Muscle of back (tissue), 11 donors: ENCODE results near the gene SLC6A1. TPM values are rescaled to one million over a fixed set of nuclear protein-coding genes. Genes with fewer than 3 reads are reported as not detected.

Experiments used
- DNase-seq, 3 donors: peaks; one replicate each; pipeline versions ENCODE4 v3.0.0 to v3.0.0-alpha.2; 2013
- polyA plus RNA-seq, 10 donors: library from polyadenylated mRNA; unstranded; fragments of 120-200 nt; gene quantifications; one replicate each; pipeline ENCODE4 v1.2.1, GENCODE V29; 2013; ENCODE audit not compliant: insufficient read length in 10 of 10

SLC6A1 gene
- polyA plus RNA-seq, 10 donors, result 1.1 to 5.2 (median 2.6) TPM

DNA sequence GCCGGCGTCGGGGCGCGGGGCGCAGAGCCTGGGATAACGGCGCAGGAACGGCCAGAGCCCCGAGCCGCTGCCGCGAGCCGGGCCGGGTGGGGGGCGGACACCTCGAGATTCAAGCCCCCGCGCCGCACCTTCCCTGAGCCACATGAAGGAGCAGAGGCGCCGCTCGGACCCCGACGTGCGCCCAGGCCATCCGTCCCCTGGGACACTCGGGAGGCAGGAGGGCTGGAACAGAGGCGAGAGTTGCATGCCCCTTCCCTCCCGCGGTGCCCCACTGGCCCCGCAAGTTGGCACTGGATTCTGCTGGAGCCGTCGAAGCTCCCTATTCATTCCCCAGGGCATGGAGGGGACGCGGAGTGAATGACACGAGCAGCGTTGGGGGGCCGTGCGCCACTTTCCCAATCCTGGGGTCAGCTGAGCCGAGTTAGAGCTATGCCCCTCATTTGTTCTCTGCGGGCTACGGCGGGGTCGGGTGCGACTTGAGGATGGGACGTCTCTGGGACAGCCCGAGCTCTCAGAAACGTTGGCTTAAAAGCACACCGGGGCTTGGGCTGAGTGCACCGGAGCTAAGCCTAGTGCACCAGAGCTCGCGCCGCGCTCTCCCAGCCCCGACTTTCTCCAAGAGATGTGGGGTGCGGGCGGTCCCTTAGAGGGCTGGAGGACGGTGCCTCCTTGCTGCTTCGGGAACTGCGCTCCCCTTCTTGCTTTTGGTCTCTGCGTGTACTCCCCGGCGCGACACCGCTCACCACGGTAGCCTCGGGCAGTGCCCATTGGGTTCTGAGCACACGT is 588 bp downstream of the SLC6A1 start:
- DNase-seq, result no peak

DNA sequence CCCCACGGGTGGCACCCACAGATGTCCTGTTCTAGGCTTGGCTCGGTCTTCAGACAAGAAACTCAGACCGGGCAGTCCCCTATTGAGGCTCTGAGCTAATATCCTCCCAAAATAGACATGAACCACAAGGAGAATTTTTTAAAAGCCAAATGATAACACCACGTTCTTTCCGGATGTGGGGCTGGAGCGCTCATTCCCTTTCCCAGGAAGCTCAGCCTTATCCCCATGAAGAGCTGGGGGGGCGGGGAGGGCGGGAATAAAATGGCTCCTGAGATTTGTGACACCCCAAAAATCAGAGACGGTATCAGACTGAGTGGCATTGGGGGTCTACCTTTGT is 1.1 kb downstream of the SLC6A1 start:
- no peak for DNase-seq

- no peak for DNase-seq
Observed at GRCh38 chr3:10994306-10994705, 1.8 kb downstream of the SLC6A1 start.

DNA sequence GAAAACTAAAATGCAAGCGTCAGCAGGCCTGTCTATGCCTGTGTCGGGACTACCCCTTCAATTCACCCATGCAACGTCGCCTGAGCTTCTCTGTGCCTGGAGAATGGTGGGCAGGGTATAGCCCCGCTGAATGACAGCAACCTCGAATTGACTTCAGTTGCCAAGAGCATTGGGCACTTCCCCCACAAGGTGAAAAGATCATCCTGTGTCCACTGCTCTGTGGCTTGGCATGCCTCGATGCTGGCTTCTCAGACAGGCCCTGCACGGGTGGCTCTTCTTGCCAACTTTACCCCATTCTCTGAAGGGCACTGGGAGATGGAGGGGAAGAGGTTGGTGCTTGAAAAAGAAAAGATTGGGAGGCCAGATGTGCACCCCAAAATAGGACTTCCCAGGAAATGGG is 3.3 kb downstream of the SLC6A1 start:
- DNase-seq, result no peak

GRCh38 chr3:10996345-10997013 is 3.9 kb downstream of the SLC6A1 start:
- DNase-seq, result no peak

DNA sequence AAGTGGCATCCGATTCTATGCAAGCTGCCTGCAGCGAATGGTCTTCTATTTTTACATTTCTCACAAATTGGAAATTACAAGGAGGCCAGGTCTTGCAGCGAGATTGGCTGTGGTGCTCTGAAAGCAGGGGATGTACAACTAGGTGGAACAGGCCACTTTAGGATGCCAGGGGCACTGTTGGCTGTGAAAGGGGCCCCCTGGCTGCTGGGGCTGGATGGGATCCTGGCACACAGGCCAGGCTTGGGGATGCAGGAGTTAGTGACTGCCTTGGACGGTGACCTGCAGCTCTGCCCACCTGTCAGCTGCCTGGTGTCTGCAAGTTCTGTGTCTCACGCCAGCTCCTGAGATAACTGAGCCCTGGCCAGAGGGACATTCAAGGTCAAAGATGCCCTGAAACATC is 4.6 kb downstream of the SLC6A1 start:
- DNase-seq, result no peak

DNA sequence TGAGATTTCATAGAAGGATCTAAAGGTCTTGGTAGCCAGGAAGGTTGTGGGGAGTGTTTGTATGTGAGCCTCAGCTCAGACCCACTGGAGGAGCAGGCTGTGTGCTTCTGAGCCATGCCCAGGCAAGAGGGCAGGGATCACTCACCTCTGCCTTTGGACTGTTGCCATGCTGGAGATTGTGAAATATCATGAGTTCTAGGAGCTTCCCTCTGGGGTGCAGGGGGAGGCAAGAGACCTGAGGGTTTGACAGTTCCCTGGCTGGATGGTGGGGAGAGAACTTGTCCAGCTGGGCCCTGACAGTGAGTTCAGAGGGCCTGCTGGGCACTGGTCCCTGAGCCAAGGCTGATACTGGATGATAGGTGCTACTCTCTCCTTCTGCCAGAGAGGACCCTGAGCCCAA is 6.0 kb downstream of the SLC6A1 start:
- DNase-seq, result no peak

GRCh38 chr3:10999221-11000107 is 6.9 kb downstream of the SLC6A1 start:
- DNase-seq, result no peak

DNA sequence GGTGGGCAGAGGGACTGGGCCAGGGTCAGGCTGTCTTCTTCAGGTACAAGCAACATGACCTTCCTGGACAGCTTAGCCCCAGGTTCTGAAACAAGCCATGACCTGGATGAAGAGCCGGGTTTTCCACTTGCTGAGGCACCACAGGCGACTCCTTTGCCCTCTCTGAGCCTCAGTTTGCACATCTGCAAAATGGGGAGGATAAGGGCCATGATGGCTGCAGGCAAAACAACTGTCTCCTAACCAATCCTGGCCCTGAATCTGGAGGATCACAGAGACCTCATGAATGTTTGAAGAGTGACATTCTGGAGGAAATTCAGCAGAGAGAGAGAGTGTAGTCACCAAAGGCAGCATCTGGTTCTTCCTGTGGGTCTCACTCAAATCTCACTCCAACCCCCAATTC is 8.0 kb downstream of the SLC6A1 start:
- no peak for DNase-seq

GRCh38 chr3:11001020-11001657 is 8.6 kb downstream of the SLC6A1 start:
- no peak for DNase-seq

GRCh38 chr3:11001658-11002021 is 9.1 kb downstream of the SLC6A1 start:
- no peak for DNase-seq

DNA sequence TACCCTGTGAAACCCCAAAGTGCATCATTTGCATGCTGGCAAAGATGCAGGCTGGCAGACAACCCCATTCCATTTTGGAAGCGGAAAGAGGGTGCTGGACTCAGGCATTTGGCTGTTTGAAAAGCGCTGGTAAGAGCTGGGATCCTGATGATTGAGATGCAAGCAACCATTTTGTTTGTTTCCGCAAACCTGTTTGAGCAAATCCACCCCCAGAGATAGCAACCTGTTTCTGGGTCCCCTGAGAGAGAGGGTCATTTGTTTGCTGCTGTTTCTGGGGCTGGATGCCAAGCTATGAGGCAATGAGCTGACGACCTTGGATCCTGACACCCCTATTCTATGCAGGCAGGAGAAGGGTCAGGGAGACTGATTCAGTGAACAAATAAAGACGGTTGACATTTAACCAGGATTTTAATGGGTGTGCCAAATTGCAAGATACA is 9.8 kb downstream of the SLC6A1 start:
- no peak for DNase-seq

DNA sequence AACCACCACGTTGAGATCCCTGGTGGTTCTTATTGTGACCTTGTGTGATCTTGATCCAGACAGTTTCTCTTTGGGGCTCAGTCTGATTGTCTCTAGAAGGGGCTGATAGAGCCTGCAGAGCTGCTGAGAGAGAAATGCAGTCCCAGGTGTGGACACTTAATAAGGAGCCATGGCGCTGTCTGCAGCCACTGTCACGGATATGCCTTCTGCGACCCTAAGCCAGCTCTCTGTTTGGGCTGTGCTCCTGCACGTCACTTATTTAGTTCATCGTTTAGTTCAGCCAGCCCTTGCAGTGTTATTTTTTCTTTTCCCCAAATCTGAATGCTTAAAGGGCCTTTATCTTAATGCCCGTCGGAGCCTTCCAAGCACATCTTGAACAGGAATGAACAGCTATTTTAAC is 12.0 kb downstream of the SLC6A1 start:
- no peak for DNase-seq

DNA sequence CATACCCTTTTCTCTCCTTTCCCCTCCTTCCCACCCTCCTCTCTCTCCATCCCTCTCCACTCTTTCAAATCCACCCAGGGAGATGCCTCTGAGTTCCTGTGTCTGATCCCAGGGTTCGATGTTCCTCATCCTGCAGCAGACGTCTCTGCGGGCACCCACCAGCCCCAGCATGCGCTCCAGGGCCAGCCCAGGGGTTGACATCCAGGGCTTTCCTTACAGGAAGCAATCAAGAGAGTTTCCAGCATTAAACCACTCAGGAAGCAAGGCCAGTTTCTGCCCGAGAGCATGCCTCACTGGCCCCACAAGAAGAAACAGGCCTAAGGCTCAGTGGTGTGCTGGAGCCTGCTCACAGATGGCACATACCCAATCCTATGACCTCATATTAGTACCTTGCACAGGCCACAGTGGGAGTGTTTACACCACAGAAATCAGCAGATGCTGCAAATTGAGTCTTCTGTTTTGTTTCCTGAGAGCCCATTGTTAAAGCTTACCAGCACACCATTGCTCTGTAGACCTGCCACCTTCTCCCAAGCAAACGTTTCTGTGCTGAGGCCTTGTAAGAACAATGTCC is 13.2 kb downstream of the SLC6A1 start:
- DNase-seq, result no peak

- no peak for DNase-seq
Observed at GRCh38 chr3:11006986-11007933, 14.7 kb downstream of the SLC6A1 start.

DNA sequence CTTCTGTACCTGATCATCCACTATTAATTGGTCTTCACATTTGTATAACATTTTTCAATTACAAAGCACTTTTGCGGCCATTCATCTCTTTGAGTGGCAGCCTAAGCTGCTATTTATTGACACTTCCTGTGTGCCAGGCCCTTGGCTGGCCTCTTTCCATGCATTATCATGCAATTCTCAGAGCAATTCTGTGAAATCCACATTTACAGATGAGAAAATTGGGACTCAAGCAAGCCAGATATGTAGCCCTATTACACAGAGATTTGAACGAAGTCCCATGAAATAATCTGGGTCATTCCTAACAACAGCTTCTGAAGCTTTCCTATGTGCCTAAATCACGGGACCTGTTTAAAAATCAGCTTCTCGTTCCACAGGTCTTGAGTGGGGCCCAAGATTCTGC is 17.4 kb downstream of the SLC6A1 start:
- DNase-seq, result no peak

GRCh38 chr3:11010426-11011165 is 18.0 kb downstream of the SLC6A1 start:
- no peak for DNase-seq

- no peak for DNase-seq
Observed at GRCh38 chr3:11014253-11014652, 21.7 kb downstream of the SLC6A1 start.

DNA sequence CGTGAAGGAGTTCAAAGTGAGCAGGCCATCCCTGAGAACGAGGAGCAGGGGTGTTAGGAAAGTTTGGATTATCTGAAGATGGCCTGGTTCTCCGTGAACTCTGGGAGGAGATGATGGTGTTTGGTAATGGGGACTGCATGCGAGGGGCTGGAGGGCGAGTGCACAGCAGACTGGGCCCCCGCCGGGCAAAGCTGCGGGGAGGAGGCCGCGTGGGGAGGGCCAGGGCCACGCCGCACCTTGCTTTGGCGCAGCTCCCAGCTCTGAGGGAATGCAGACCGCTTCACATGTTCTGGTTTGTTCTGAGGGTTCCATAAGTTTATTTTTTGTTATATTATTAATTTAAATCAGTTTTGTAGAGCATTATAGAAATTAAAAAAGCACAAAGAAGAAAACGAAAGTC is 22.2 kb downstream of the SLC6A1 start:
- no peak for DNase-seq

GRCh38 chr3:11015369-11015768 is 22.8 kb downstream of the SLC6A1 start:
- no peak for DNase-seq
